Gastrocnemius medialis (tissue), 4 donors: ENCODE measurements around the gene MICALL2. TPM values are rescaled to one million over a fixed set of nuclear protein-coding genes. Genes with fewer than 3 reads are reported as not detected.

Source experiments
- ATAC-seq, 2 donors: fragments of 150-250 bp; one replicate each; pipeline ENCODE4 v1.9.1; 2016
- DNase-seq, 2 donors: peaks; one replicate each; pipeline ENCODE4 v3.0.0-alpha.2; 2019
- H3K27ac ChIP-seq, 4 donors: fragments of 200-600 bp; sonication (generic); 1 replicate in 1 of 4; 2 replicates in 3 of 4; pipeline ENCODE4 v1.5.1; 2016 to 2018; ENCODE audit warnings: mild to moderate bottlenecking in 2 of 4, moderate library complexity in 1 of 4
- H3K27me3 ChIP-seq, 3 donors: fragments of 200-600 bp; sonication (generic) in 2 of 3; 1 replicate in 1 of 3; 2 replicates in 2 of 3; pipeline versions ENCODE4 v1.5.1 to v1.6.0; 2016 to 2019; ENCODE audit warnings: mild to moderate bottlenecking in 1 of 3, moderate library complexity in 1 of 3
- H3K36me3 ChIP-seq, 2 donors: fragments of 200-600 bp; sonication (generic) in 1 of 2; one replicate each; pipeline ENCODE4 v1.5.1; 2017 to 2018
- H3K4me1 ChIP-seq, 2 donors: fragments of 200-600 bp; sonication (generic) in 1 of 2; one replicate each; pipeline ENCODE4 v1.5.1; 2016 to 2017; ENCODE audit warnings: mild to moderate bottlenecking in 2 of 2
- H3K4me3 ChIP-seq, 4 donors: fragments of 200-600 bp; sonication (generic) in 3 of 4; 1 replicate in 1 of 4; 2 replicates in 3 of 4; pipeline ENCODE4 v1.5.1; 2016 to 2019; ENCODE audit warnings: mild to moderate bottlenecking in 2 of 4
- H3K9me3 ChIP-seq, 3 donors: fragments of 200-600 bp; sonication (generic) in 2 of 3; 1 replicate in 1 of 3; 2 replicates in 2 of 3; pipeline ENCODE4 v1.5.1; 2016 to 2019
- POLR2A ChIP-seq, 2 donors: fragments of 450-650 bp; IDR thresholded peaks; one replicate each; pipeline ENCODE4 v1.6.1; 2017; ENCODE audit warnings: antibody characterized with exemption in 2 of 2, mild to moderate bottlenecking in 2 of 2, moderate library complexity in 2 of 2
- in situ Hi-C, 4 donors: fragments of 200-750 bp; cut with MboI; loops; one replicate each; pipeline versions ENCODE4 v1.15.0 to v1.8.0; 2017; ENCODE audit warnings: low sequenced_read_pairs in 4 of 4
- intact Hi-C: fragments of 100-400 bp; cut with DNase I; formaldehyde crosslinking; loops from one replicate; pipeline ENCODE4 v1.15.1; 2023; ENCODE audit warnings: low total_unique reads
- total RNA-seq, 4 donors: library from RNA; depleted of rRNA; stranded (reverse); fragments of >200 nt; gene quantifications; one replicate each; pipeline versions ENCODE4 v1.1.0 to v1.2.3, GENCODE V29; 2016
- TF ChIP-seq, protein P1 (sequence below), 5 experiments: fragments of 450-650 bp in 3 of 5; fragments of 200-600 bp in 2 of 5; sonication (generic) in 2 of 5; IDR thresholded peaks in 4 of 5; conservative IDR thresholded peaks in 1 of 5; 1 replicate in 4 of 5; 2 replicates in 1 of 5; pipeline ENCODE4 v1.5.1; 2016 to 2019; ENCODE audit warnings: antibody characterized with exemption in 5 of 5, mild to moderate bottlenecking in 3 of 5, moderate library complexity in 3 of 5

Gene MICALL2
- total RNA-seq, 4 donors from 2014 or later, result 1.6 to 4.8 (median 2.4) TPM

DNA sequence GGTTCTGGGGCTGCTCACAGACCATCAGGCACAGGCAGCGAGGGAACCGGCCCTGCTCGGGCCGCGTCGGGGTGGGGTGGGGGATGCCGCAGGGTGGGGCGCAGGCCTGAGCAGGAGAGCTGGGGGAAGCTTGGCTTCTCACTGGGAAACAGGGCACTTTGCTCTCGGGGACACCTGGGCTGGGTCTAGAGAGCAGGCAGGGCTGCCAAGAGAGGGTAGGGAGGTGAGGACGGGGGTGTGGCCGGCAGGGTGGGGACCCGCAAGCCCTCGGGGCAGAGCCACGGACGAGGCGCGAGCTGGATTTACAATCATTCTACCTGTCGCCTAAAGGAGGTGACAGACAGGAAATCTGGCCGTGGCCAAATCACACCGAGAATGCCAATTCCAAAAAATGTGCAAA, 33.9 kb upstream of the MICALL2 start:
- H3K9me3 ChIP-seq, result no peaks in the 10 kb centered on the region
- ATAC-seq, result no peak
- no peak overlapping the region for H3K4me3 ChIP-seq
- H3K4me1 ChIP-seq, result no peaks in the 10 kb centered on the region
- DNase-seq, result no peak
- H3K36me3 ChIP-seq, result peaks cover 0 to 85% of the 10 kb centered on the region in 2 donors
- no peaks in the 10 kb centered on the region for H3K27me3 ChIP-seq
- TF ChIP-seq POLR2A (IDR thresholded peaks at IDR 0.05), result no peak
- TF ChIP-seq, protein P1, sequence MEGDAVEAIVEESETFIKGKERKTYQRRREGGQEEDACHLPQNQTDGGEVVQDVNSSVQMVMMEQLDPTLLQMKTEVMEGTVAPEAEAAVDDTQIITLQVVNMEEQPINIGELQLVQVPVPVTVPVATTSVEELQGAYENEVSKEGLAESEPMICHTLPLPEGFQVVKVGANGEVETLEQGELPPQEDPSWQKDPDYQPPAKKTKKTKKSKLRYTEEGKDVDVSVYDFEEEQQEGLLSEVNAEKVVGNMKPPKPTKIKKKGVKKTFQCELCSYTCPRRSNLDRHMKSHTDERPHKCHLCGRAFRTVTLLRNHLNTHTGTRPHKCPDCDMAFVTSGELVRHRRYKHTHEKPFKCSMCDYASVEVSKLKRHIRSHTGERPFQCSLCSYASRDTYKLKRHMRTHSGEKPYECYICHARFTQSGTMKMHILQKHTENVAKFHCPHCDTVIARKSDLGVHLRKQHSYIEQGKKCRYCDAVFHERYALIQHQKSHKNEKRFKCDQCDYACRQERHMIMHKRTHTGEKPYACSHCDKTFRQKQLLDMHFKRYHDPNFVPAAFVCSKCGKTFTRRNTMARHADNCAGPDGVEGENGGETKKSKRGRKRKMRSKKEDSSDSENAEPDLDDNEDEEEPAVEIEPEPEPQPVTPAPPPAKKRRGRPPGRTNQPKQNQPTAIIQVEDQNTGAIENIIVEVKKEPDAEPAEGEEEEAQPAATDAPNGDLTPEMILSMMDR (IDR thresholded peaks at IDR 0.05 in 4 of 5, conservative IDR thresholded peaks at IDR 0.05 in 1 of 5), result no peak
- no peak overlapping the region for H3K27ac ChIP-seq
- in situ Hi-C loops, result no loop called here
- intact Hi-C loops, result no loop called here

DNA sequence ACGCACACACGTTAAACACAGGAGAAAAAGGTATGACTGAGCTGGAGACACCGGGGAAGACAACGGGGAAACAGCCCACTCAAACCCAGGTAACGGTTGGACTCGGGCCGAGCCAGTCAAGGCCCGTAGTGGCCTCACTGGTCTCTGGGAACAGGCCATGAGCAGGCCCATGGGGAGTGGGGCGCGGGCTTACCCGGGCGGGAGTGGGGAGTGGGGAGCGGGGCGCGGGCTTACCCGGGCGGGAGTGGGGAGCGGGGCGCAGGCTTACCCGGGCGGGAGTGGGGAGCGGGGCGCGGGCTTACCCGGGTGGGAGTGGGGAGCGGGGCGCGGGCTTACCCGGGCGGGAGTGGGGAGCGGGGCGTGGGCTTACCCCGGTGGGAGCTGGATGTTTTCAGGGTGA, 33.4 kb upstream of the MICALL2 start:
- Histone ChIP-seq H3K36me3 (peaks cover 0 to 85% of the 10 kb centered on the region in 2 donors), H3K27ac (no peak overlapping the region), H3K27me3 (no peaks in the 10 kb centered on the region), H3K4me1 (no peaks in the 10 kb centered on the region), H3K9me3 (no peaks in the 10 kb centered on the region), H3K4me3 (no peak overlapping the region)
- intact Hi-C loops (no loop called here), in situ Hi-C loops (no loop called here)
- no peak for ATAC-seq
- TF ChIP-seq POLR2A (IDR thresholded peaks at IDR 0.05), result no peak
- TF ChIP-seq, protein P1 (IDR thresholded peaks at IDR 0.05 in 4 of 5, conservative IDR thresholded peaks at IDR 0.05 in 1 of 5), result no peak
- DNase-seq, result no peak

DNA sequence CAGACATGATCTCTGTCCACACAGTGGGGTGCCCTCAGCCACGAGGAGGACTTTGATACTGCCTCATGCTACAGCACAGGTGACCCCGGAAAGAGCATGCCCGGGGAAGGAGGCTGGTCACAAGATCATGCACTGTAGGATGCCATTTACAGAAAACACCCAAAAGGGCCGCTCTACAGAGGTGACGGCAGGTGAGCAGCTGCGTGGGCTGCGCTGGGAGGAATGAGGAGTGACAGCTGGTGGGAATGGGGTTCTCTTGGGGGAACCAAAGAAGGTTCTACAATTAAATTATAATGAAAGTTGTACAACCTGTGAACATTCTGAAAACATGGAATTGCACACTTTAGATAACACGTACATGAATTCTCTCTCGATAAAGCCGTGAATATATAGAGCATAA, 33.0 kb upstream of the MICALL2 start:
- ATAC-seq, result no peak
- Histone ChIP-seq H3K27ac (no peak overlapping the region), H3K4me1 (no peaks in the 10 kb centered on the region), H3K4me3 (no peak overlapping the region), H3K9me3 (no peaks in the 10 kb centered on the region), H3K27me3 (no peaks in the 10 kb centered on the region), H3K36me3 (peaks cover 0 to 87% of the 10 kb centered on the region in 2 donors)
- no peak for TF ChIP-seq POLR2A (IDR thresholded peaks at IDR 0.05)
- TF ChIP-seq, protein P1 (IDR thresholded peaks at IDR 0.05 in 4 of 5, conservative IDR thresholded peaks at IDR 0.05 in 1 of 5), result no peak
- in situ Hi-C loops, result no loop called here
- intact Hi-C loops, result no loop called here
- DNase-seq, result no peak

DNA sequence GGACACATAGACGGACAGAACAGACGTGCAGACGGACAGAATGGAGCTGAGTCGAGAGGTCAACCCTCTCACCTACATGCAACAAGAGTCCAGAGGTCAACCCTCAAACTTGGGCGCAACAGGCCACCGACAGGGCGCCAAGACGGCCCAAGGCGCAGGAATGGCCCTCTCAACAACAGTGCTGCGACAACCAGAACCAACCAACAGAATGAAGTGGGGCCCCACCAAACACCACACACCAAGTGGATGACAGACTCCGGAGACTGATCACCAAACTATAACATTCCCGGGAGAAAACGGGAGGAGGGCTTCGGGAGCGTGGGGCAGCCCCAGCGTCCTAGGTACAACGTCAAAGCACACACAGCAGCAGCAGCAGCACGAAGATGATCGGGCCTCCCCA, 31.6 kb upstream of the MICALL2 start:
- no peaks in the 10 kb centered on the region for H3K27me3 ChIP-seq
- H3K4me3 ChIP-seq, result no peak overlapping the region
- H3K4me1 ChIP-seq, result no peaks in the 10 kb centered on the region
- in situ Hi-C loops (no loop called here), intact Hi-C loops (no loop called here)
- H3K27ac ChIP-seq, result no peak overlapping the region
- no peak for ATAC-seq
- H3K36me3 ChIP-seq, result peaks cover 0 to 88% of the 10 kb centered on the region in 2 donors
- no peak for DNase-seq
- TF ChIP-seq, protein P1 (IDR thresholded peaks at IDR 0.05 in 4 of 5, conservative IDR thresholded peaks at IDR 0.05 in 1 of 5), result no peak
- no peaks in the 10 kb centered on the region for H3K9me3 ChIP-seq

DNA sequence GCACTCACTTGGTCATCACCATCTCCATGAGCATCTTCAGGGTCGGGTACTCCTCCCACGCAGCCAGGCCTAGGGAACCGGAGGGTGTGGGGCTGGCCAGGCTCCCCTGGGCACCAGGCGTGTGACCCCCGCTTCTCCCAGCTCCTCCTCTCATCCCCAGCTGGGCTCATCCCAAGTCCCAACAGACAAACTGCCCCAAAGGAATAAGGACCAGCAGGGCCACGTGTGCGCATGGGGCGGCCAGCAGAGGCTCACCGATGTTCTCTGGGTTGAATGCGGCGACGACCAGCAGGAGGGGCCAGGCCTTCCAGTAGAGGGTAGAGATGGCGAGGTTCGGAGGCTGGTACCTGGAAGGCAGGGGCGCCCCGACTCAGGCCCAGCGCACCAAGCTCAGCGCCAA, 30.1 kb upstream of the MICALL2 start:
- Histone ChIP-seq H3K4me1 (no peaks in the 10 kb centered on the region), H3K27ac (no peak overlapping the region), H3K4me3 (no peak overlapping the region), H3K36me3 (peaks cover 0 to 90% of the 10 kb centered on the region in 2 donors), H3K9me3 (no peaks in the 10 kb centered on the region), H3K27me3 (no peaks in the 10 kb centered on the region)
- no peak for DNase-seq
- intact Hi-C loops, result no loop called here
- TF ChIP-seq, protein P1 (IDR thresholded peaks at IDR 0.05 in 4 of 5, conservative IDR thresholded peaks at IDR 0.05 in 1 of 5), result no peak
- no peak for TF ChIP-seq POLR2A (IDR thresholded peaks at IDR 0.05)
- in situ Hi-C loops, result no loop called here
- no peak for ATAC-seq
